Mammary epithelial cell (primary cell): ENCODE results near the gene KLHL2.
"Not testable (repeated sequence)": the region's sequence is repeated elsewhere in the genome, so short reads cannot be mapped to it uniquely, and the experiment has no call there.

Source experiments
- CTCF ChIP-seq, 2 donors: IDR thresholded peaks in 1 of 2; conservative IDR thresholded peaks in 1 of 2; 2 replicates each; pipeline ENCODE4 v1.5.1; 2011 to 2012; ENCODE audit warnings: inconsistent platforms in 2 of 2, low read length in 2 of 2, mild to moderate bottlenecking in 2 of 2, control low read depth in 1 of 2, low read depth in 1 of 2; ENCODE audit not compliant: insufficient read depth in 1 of 2; ENCODE audit errors: extremely low read depth in 1 of 2
- EZH2 ChIP-seq: IDR thresholded peaks from 2 replicates; pipeline ENCODE4 v1.6.1; 2012; ENCODE audit warnings: low read length, inconsistent platforms, borderline replicate concordance

GRCh38 chr4:165244148-165244547, 36.8 kb downstream of the KLHL2 start:
- not testable (repeated sequence) for TF ChIP-seq CTCF (conservative IDR thresholded peaks at IDR 0.05 in 1 of 2, IDR thresholded peaks at IDR 0.05 in 1 of 2; ENCODE audit: extremely low read depth in 1 of 2, insufficient read depth in 1 of 2, low read depth in 1 of 2, low read length in 2 of 2); EZH2
